ENCODE data around the gene MAP2K5. TPM values are rescaled to one million over a fixed set of nuclear protein-coding genes. Genes with fewer than 3 reads are reported as not detected.

The MAP2K5 gene
- total RNA-seq, 1 donor from 2014 or later, result 25.5 TPM

GRCh38 chr15:67778968-67779548, 236.6 kb downstream of the MAP2K5 start:
- no peak overlapping the region for H3K27ac ChIP-seq
- TF ChIP-seq CTCF (IDR thresholded peaks at IDR 0.05), result no peak
- H3K4me3 ChIP-seq, result no peak overlapping the region
- H3K27me3 ChIP-seq (ENCODE audit: low read depth), result no peaks in the 10 kb centered on the region
- ATAC-seq (no peak), DNase-seq (no peak)
- H3K9me3 ChIP-seq, result no peaks in the 10 kb centered on the region
- intact Hi-C loops (cut with DNase I), result no loop called here
- H3K4me1 ChIP-seq, result no peaks in the 10 kb centered on the region
- H3K36me3 ChIP-seq, result no peaks in the 10 kb centered on the region

- H3K4me3 ChIP-seq, result no peak overlapping the region
- H3K4me1 ChIP-seq, result no peaks in the 10 kb centered on the region
- no peak overlapping the region for H3K27ac ChIP-seq
- ATAC-seq, result peak in 1 of 2 donors; percentile 37
- intact Hi-C loops (cut with DNase I), result no loop called here
- TF ChIP-seq CTCF (IDR thresholded peaks at IDR 0.05), result no peak
- no peaks in the 10 kb centered on the region for H3K27me3 ChIP-seq (ENCODE audit: low read depth)
- no peak for DNase-seq
- no peaks in the 10 kb centered on the region for H3K9me3 ChIP-seq
- H3K36me3 ChIP-seq, result no peaks in the 10 kb centered on the region
These were observed 237.1 kb downstream of the MAP2K5 start for GRCh38 chr15:67779549-67780111.

- Histone ChIP-seq H3K9me3 (no peaks in the 10 kb centered on the region), H3K27me3 (ENCODE audit: low read depth) (no peaks in the 10 kb centered on the region), H3K27ac (no peak overlapping the region), H3K36me3 (no peaks in the 10 kb centered on the region), H3K4me1 (no peaks in the 10 kb centered on the region), H3K4me3 (no peak overlapping the region)
- intact Hi-C loops (cut with DNase I), result no loop called here
- ATAC-seq, result no peak
- TF ChIP-seq CTCF (IDR thresholded peaks at IDR 0.05), result no peak
- no peak for DNase-seq
These were observed 238.6 kb downstream of the MAP2K5 start for GRCh38 chr15:67781061-67781460.

GRCh38 chr15:67781907-67782690, 239.6 kb downstream of the MAP2K5 start:
- Histone ChIP-seq H3K36me3 (no peaks in the 10 kb centered on the region), H3K27ac (no peak overlapping the region), H3K4me1 (no peaks in the 10 kb centered on the region), H3K27me3 (ENCODE audit: low read depth) (no peaks in the 10 kb centered on the region), H3K4me3 (no peak overlapping the region), H3K9me3 (no peaks in the 10 kb centered on the region)
- TF ChIP-seq CTCF (IDR thresholded peaks at IDR 0.05), result no peak
- no peak for ATAC-seq
- DNase-seq, result no peak
- intact Hi-C loops (cut with DNase I), result no loop called here

- no peaks in the 10 kb centered on the region for H3K36me3 ChIP-seq
- ATAC-seq, result no peak
- H3K4me1 ChIP-seq, result no peaks in the 10 kb centered on the region
- no peaks in the 10 kb centered on the region for H3K9me3 ChIP-seq
- H3K27me3 ChIP-seq (ENCODE audit: low read depth), result no peaks in the 10 kb centered on the region
- no peak overlapping the region for H3K27ac ChIP-seq
- DNase-seq, result no peak
- intact Hi-C loops (cut with DNase I), result no loop called here
- TF ChIP-seq CTCF (IDR thresholded peaks at IDR 0.05), result no peak
- H3K4me3 ChIP-seq, result no peak overlapping the region
These were observed 240.1 kb downstream of the MAP2K5 start for GRCh38 chr15:67782691-67782991.
